ENCODE data around the gene BICRA. TPM values are rescaled to one million over a fixed set of nuclear protein-coding genes. Genes with fewer than 3 reads are reported as not detected.

The BICRA gene
- total and polyA plus RNA-seq, 9 of the 15 experiments (the other 6 are each of a cell fraction or from before 2014, with no cell fraction given) = 0.01 to 8.8 (median 1.2) TPM

DNA sequence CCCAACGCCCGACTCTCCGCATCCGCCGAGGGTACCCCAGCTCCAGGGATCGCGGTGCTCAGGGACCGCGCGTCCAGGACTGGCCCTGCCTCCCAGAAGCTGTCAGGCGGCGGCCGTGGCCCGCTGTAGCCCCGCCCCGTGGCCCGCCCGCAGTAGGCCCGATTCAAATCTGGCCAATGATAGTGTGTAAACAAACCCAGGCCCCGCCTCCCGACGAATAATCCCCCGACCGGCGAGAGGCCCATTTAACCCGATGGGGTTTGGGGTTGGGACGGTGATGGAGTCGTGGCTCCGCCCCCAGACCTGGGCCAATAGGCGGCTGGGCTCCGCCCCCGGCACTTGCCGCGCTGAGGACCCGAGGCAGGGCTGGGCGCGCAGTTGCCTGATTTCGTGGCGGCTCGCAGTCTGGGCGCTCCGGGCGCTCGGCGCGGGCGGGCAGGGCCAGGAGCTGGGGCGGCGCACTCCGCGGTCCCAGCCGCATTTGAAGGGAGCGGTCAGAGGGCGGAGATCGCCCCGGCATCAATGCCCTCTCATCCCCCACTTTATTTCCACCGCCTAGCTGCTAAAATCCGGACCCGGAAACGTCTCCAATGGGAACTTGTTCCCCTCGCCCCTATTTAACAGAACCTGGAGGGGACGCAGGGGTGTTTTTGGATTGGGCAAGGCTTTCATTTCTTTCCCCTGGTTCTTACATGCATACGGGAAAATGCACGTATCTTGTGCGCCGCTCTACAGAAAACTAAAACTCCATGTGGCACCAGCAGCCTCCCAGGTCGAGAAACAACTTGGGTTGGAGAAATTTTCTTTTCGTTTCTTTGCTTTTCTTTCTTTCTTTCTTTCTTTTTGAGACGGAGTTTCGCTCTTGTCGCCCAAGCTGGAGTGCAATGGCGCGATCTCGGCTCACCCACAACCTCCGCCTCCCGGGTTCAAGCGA is 8.4 kb upstream of the BICRA start (continued):
- TF ChIP-seq RFX5 (IDR thresholded peaks at IDR 0.05; ENCODE audit: low read depth, low read length) (no peak), EZH2 (IDR thresholded peaks at IDR 0.05; ENCODE audit: borderline replicate concordance, low read depth, low read length) (no peak), ZNF699 (CRISPR knock-in tag; IDR thresholded peaks at IDR 0.05; ENCODE audit: insufficient replicate concordance) (no peak), GATA2 (CRISPR knock-in tag; IDR thresholded peaks at IDR 0.05) (0 out of 2 replicates have a peak, but pooled peaks have one; percentile 3), CHD1 (IDR thresholded peaks at IDR 0.05; ENCODE audit: low read length) (no peak), FOXK1 (CRISPR knock-in tag; IDR thresholded peaks at IDR 0.05; ENCODE audit: borderline replicate concordance) (peak; percentile 92), PURB (CRISPR knock-in tag; IDR thresholded peaks at IDR 0.05; ENCODE audit: low read depth) (no peak), TFAM (CRISPR knock-in tag; conservative IDR thresholded peaks at IDR 0.05) (no peak), SREBF2 (CRISPR knock-in tag; IDR thresholded peaks at IDR 0.05) (no peak), RNF2 (IDR thresholded peaks at IDR 0.05) (peak; percentile 16), NR4A1 (CRISPR knock-in tag; IDR thresholded peaks at IDR 0.05) (no peak), NR4A1 (tag; IDR thresholded peaks at IDR 0.05) (no peak), MTA3 (IDR thresholded peaks at IDR 0.05; ENCODE audit: borderline replicate concordance) (peak; percentile 91; the same call in 1 of the 2 replicates), ARID1B (IDR thresholded peaks at IDR 0.05) (no peak), TRIM28 (IDR thresholded peaks at IDR 0.05) (no peak), SIRT6 (IDR thresholded peaks at IDR 0.05; ENCODE audit: low read depth, low read length) (no peak), ZNF316 (IDR thresholded peaks at IDR 0.05) (peak; percentile 58; the same call in 1 of the 2 replicates), ZNF41 (CRISPR knock-in tag; conservative IDR thresholded peaks at IDR 0.05) (no peak)
- TF ChIP-seq, protein P1, sequence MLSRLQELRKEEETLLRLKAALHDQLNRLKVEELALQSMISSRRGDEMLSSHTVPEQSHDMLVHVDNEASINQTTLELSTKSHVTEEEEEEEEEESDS (CRISPR knock-in tag; IDR thresholded peaks at IDR 0.05) = no peak
- TF ChIP-seq, protein P2, sequence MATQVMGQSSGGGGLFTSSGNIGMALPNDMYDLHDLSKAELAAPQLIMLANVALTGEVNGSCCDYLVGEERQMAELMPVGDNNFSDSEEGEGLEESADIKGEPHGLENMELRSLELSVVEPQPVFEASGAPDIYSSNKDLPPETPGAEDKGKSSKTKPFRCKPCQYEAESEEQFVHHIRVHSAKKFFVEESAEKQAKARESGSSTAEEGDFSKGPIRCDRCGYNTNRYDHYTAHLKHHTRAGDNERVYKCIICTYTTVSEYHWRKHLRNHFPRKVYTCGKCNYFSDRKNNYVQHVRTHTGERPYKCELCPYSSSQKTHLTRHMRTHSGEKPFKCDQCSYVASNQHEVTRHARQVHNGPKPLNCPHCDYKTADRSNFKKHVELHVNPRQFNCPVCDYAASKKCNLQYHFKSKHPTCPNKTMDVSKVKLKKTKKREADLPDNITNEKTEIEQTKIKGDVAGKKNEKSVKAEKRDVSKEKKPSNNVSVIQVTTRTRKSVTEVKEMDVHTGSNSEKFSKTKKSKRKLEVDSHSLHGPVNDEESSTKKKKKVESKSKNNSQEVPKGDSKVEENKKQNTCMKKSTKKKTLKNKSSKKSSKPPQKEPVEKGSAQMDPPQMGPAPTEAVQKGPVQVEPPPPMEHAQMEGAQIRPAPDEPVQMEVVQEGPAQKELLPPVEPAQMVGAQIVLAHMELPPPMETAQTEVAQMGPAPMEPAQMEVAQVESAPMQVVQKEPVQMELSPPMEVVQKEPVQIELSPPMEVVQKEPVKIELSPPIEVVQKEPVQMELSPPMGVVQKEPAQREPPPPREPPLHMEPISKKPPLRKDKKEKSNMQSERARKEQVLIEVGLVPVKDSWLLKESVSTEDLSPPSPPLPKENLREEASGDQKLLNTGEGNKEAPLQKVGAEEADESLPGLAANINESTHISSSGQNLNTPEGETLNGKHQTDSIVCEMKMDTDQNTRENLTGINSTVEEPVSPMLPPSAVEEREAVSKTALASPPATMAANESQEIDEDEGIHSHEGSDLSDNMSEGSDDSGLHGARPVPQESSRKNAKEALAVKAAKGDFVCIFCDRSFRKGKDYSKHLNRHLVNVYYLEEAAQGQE (IDR thresholded peaks at IDR 0.05; ENCODE audit: borderline replicate concordance) = 0 out of 2 replicates have a peak, but pooled peaks have one; percentile 6
- TF ChIP-seq, protein P2 (CRISPR knock-in tag; IDR thresholded peaks at IDR 0.05; ENCODE audit: low read depth) = 0 out of 2 replicates have a peak, but pooled peaks have one; percentile 26
- TF ChIP-seq, protein P3, sequence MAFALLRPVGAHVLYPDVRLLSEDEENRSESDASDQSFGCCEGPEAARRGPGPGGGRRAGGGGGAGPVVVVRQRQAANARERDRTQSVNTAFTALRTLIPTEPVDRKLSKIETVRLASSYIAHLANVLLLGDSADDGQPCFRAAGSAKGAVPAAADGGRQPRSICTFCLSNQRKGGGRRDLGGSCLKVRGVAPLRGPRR (CRISPR knock-in tag; IDR thresholded peaks at IDR 0.05) = no peak

Measured in K562 (cell line).